ENCODE data around the gene WWP2.

DNA sequence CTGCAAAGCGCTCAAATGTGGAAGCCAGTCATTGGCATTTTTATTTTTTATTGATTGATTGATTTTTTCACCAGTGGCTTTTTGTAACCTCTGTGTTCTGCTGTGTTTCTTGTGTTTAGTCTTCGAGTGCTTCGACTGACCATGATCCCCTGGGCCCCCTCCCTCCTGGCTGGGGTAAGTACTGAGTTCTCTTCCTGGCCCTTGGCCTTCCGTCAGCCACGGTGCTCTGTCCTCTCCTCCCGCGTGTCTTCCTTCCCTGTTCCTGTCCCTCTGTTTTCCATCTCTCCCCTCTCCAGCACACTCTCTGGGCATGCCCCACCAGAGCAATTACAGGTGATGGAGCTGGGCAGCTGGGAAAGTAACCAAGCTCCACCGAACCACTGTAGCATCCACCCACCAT lies 163.2 kb downstream of the WWP2 start:
- TF ChIP-seq CTCF (IDR thresholded peaks at IDR 0.05): no peak
- TF ChIP-seq POLR2A (IDR thresholded peaks at IDR 0.05): no peak

Measured in body of pancreas (tissue), 4 donors.